Measurements from ENCODE around the gene CBARP. TPM values are rescaled to one million over a fixed set of nuclear protein-coding genes. Genes with fewer than 3 reads are reported as not detected.

The CBARP gene
- total RNA-seq, 1 donor from 2014 or later: 2.2 TPM

- DNase-seq (ENCODE audit: low read depth, low spot score): no peak
Observed at GRCh38 chr19:1228161-1228957, 9.4 kb downstream of the CBARP start.

DNA sequence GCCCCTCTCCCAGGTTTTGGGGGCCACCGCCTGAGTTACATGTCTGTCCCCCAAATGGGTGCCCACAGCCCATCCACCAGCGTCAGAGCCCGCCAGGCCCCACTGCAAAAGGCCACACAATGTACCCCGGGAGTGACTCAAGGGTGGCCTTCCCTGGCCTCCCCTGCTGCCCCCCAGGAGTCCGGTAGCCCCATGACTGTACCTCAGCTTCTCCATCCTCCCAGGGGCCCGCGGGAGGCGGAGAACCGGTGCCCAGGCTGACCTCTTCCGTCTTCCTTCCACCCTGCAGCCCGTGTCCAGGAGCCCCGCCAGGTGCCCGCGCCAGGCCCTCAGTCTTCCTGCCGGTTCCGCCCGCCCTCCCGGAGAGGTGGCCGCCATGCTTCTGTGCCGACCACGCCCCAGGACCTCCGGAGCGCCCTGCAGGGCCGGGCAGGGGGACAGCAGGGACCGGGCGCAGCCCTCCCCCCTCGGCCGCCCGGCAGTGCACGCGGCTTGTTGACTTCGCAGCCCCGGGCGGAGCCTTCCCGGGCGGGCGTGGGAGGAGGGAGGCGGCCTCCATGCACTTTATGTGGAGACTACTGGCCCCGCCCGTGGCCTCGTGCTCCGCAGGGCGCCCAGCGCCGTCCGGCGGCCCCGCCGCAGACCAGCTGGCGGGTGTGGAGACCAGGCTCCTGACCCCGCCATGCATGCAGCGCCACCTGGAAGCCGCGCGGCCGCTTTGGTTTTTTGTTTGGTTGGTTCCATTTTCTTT, 10.3 kb downstream of the CBARP start:
- no peak for DNase-seq (ENCODE audit: low read depth, low spot score)

DNA sequence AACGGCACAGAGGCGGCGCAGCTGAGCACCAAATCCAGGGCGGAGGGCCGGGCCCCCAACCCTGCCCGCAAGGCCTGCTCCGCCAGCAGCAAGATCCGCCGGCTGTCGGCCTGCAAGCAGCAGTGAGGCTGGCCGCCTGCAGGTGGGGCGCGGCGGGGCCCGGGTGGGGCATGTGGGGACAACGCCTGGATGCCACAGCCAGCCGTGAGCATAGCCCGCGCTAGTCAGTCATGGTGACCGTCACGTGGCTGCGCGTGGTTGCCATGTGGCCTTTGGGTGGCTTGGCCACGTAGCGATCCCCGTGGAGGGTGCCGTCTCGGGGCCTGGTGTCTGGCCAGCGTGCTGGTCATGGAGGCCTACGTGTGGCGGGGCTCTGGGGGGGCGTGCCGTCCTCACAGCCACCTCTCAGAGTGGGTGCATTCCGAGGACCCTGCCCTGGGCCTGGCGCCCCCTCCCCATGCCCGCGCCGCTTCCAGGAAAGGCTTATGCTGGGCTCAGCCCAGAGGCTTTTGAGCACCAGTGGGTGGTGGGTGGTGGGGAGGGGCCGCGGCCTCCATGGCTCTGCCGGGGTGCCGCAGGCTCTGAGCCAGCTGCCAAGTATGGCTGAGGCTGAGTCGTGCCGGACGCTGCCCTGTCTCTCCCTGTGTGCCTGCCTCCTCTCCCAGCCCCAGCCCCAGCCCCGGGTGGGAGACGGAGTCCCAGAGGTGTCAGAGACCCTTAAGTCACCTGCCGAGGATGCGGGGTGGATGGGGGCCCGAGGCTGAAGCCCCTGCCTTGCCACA, 11.1 kb downstream of the CBARP start:
- DNase-seq (ENCODE audit: low read depth, low spot score): no peak

DNA sequence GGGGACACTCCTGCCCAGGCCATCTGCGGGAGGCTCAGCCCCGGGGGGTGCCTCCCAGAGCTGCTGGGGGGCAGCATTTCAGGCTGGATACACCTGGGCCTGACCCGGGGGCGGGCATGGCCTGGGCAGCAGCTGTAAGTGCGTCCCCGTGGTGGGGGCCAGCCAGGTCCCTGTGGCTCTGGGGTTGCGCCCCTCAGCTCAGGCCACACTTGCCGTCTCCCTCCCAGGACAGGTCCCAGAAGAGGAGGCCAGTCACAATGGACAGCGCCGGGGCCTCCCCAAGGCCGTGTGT, 11.6 kb downstream of the CBARP start:
- no peak for DNase-seq (ENCODE audit: low read depth, low spot score)

GRCh38 chr19:1225440-1226226, 12.2 kb downstream of the CBARP start:
- no peak for DNase-seq (ENCODE audit: low read depth, low spot score)

GRCh38 chr19:1224847-1225246, 13.0 kb downstream of the CBARP start:
- DNase-seq (ENCODE audit: low read depth, low spot score): no peak

DNA sequence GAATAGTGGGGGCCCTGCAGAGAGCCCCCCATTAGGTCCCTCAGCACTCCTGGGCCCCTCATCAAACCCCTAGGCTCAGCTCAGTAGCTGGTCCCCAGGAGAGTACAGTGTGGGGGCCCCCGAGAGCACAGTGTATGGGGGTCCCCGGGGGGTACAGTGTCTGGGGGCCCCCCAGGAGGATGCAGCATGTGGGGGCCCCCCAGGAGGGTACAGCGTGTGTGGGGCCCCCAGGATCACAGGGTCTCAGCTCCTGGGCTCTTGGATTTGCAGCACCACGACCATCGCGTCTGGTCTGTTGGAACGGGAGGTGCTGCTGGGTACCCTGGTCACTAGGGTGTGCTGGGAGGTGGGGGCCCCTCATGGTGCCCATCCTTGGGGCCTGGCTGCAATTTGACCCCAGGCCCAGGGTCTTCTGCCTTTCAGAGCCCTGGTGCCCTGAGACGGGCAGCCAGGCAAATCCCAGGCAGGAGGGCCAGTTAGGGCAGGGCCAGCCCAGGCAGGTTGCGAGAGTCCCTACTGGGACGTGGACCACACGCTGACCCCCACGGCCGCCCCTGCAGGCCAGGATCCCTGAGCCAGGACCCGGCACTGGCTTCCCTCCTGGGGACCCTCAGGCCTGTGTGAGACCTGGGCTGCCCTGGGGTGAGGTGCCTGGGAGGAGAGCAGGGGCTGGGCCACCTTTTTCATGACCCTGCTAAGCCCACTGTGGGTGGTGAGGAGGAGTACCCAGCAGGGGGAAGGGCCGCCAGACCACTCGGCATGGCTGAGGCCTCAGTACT, 13.6 kb downstream of the CBARP start:
- DNase-seq (ENCODE audit: low read depth, low spot score): no peak

- DNase-seq (ENCODE audit: low read depth, low spot score): no peak
Observed at GRCh38 chr19:1223018-1223855, 14.6 kb downstream of the CBARP start.

DNA sequence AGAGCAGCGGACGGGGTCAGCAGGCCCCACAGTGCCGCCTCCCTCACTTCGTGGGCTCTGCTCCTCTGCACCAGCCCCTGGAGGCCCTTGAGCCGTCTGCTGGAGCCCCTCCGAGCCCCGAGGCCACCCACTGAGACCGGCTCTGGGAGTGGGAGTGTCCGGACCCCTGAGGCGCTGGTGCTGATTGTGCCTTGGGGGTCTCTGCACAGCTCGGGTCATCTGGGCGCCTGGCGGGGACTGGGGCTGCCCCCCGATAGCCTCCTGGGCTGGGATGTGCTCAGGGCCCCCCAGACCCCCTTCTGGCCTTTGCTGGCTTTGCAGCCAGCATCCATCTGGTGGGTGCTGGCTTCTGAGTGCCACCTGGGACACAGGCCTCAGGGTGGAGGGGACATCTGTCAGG, 15.4 kb downstream of the CBARP start:
- no peak for DNase-seq (ENCODE audit: low read depth, low spot score)

- DNase-seq (ENCODE audit: low read depth, low spot score): no peak
Observed at GRCh38 chr19:1221904-1222255, 15.9 kb downstream of the CBARP start.

DNA sequence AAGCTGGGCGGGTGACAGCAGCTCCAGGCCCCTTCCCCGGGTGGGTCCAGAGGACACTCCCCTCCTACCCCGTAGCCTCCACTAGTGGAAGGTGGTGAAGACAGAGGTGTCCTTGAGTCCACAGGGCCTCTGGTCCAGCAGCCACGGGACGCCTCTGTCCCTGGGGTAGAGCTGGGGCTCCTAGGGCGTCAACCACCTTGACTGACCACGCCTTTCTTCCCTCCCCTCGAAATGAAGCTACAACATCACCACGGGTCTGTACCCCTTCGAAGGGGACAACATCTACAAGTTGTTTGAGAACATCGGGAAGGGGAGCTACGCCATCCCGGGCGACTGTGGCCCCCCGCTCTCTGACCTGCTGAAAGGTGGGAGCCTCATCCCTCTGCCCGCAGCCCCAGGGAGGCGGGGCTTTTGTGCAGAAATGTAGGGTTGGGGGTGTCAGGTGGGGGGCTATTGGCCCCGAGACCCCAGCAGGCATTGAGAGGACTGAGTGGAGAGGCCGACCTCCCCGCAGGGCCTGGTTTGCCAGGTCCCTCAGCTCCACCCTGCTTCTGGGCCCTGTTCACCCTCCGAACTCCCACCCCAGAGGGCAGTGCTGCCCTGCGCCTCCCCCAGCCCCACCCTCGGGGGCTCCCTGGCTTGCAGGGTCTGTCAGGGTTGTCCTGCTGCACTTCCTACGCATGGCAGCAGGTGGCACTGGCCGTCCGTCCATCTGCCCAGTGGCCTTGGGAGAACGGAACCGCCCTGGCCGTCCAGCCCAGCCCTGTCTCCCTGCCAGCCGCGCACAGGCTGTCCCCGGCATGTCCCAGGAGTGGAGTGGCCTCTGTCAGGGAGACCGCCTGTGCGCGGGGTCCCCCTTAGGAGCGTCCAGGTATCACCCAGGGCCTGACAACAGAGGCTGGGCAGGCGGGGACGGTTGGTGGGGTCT, 16.6 kb downstream of the CBARP start:
- no peak for DNase-seq (ENCODE audit: low read depth, low spot score)

DNA sequence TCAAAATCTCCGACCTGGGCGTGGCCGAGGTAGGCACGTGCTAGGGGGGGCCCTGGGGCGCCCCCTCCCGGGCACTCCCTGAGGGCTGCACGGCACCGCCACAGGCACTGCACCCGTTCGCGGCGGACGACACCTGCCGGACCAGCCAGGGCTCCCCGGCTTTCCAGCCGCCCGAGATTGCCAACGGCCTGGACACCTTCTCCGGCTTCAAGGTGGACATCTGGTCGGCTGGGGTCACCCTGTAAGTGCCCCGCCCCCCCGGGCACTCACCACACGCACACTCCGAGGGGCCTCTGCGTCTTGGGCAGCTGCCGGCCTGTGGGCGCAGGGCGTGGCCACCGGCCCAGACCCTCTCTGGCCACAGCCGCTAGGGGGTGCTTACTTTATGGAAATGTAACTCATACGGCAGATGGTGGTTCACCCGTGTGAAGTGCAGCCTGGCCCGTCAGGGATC, 17.3 kb downstream of the CBARP start:
- no peak for DNase-seq (ENCODE audit: low read depth, low spot score)

GRCh38 chr19:1219786-1220476, 17.9 kb downstream of the CBARP start:
- no peak for DNase-seq (ENCODE audit: low read depth, low spot score)

DNA sequence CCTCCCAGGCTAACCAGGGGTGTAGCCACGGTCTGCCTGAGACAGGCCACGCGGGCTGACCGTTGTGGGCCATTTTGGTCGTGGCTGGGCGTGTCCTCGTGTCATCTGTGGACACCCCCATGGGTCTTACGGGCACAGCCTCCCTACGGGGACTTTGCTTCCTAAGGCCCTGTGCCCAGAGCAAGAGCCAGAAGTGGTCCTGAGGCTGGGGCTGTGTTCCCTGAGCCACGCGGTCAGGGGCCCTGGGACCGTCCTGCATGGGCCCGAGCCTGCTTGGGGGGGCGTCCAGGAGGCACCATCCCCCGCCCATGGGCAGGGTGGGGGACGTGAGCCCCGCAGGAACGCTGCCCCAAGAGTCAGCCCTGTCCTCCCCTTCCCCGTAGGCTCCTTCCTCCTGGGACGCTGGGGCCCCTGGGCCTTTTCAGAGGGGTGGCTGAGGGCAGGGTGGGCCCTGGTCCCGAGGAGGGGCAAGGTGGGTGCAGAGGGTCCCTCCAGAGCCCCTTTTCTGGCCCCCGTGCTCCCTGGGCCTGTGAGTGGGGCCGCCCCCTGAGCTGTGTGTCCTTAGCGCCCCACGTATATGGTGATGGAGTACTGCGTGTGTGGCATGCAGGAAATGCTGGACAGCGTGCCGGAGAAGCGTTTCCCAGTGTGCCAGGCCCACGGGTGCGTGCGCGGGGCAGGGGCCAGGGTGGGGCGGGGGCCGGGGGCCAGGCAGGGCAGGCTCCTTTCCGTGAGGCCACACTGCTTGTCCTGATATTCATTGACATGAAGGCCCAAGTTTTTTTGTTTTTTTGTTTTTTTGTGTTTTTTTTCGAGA, 18.8 kb downstream of the CBARP start:
- no peak for DNase-seq (ENCODE audit: low read depth, low spot score)

DNA sequence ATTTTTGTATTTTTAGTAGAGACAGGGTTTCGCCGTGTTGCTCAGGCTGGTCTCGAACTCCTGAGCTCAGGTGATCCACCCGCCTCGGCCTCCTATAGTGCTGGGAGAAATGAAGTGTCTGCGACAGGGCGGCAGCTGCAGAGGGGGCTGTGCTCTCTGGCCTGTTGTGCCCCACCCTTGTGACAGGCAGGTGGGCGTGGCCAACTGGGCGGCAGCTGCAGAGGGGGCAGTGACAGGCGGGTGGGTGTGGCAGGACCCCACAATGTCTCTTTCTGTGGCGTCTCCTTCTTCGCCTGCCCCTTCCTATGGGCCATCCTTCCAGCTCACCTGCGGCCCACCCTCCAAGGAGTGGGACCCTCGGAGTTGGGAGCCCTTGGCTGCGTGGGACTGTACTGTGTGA, 20.4 kb downstream of the CBARP start:
- DNase-seq (ENCODE audit: low read depth, low spot score): no peak

DNA sequence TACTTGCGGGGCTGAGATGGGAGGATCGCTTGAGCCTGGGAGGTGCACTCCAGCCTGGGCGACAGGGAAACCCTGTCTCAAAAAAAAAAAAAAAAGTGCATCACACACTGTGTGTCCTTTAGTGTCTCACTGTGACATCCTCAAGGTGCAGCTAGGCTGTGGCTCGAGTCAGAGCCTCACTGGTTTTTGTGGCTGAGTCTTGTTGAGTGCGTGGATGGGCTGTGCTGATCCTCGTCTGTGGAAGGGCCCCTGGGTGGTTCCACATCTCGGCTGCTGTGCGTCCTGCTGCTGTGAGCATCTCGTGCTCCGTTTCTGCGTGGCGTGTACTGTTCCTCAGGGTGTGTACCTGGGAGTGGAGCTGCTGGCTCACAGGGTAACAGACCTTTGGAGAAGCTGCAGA, 21.0 kb downstream of the CBARP start:
- no peak for DNase-seq (ENCODE audit: low read depth, low spot score)
